OCI-LY7 (cell line): ENCODE measurements around the gene SEH1L. TPM values are rescaled to one million over a fixed set of nuclear protein-coding genes. Genes with fewer than 3 reads are reported as not detected.
A peak's percentile ranks its signal among the peaks of the same experiment; 100 is the strongest.
"Not testable (repeated sequence)": the region's sequence is repeated elsewhere in the genome, so short reads cannot be mapped to it uniquely, and the experiment has no call there.

ENCODE experiments used
- Bru-seq: library from RNA; stranded (reverse); fragments of 400-500 nt; gene quantifications from one replicate; lab custom pipeline; 2021; lab: Mats Ljungman, UMichigan
- BruChase-seq, 2 experiments: library from RNA; stranded (reverse); fragments of 400-500 nt; gene quantifications; one replicate each; lab custom pipeline; 2021; lab: Mats Ljungman, UMichigan
- BruUV-seq: library from RNA; stranded (reverse); fragments of 400-500 nt; replicated peaks from 2 replicates; lab custom pipeline; 2021; lab: Mats Ljungman, UMichigan
- CTCF ChIA-PET: fragments of 300-600 bp; sonication (Branson Sonifier 250); formaldehyde crosslinking; loops from one replicate; lab custom pipeline; 2022; ENCODE audit warnings: antibody characterized with exemption; ENCODE audit not compliant: unreplicated experiment; lab: Charles Lee
- POLR2A ChIA-PET: fragments of 300-600 bp; sonication (Branson Sonifier 250); formaldehyde crosslinking; loops from one replicate; lab custom pipeline; 2022; ENCODE audit warnings: antibody characterized with exemption; lab: Charles Lee
- DNase-seq: peaks from one replicate; pipeline ENCODE4 v3.0.0-alpha.2; 2015; ENCODE audit warnings: low spot score
- H2AFZ ChIP-seq: fragments of 200-600 bp; sonication (generic), shearing (Covaris generic); 2 replicates; pipeline ENCODE4 v1.6.1; 2014; ENCODE audit warnings: mild to moderate bottlenecking, antibody characterized with exemption, low read length, moderate library complexity
- H3K27ac ChIP-seq: fragments of 200-600 bp; sonication (generic); 2 replicates; pipeline ENCODE4 v1.5.1; 2014; ENCODE audit warnings: mixed run types, low read depth, mild to moderate bottlenecking, moderate library complexity, low read length, inconsistent platforms; ENCODE audit not compliant: poor library complexity, severe bottlenecking
- H3K36me3 ChIP-seq: fragments of 200-600 bp; sonication (generic); 2 replicates; pipeline ENCODE4 v1.6.1; 2014; ENCODE audit warnings: mild to moderate bottlenecking, antibody characterized with exemption, low read length, moderate library complexity, mixed read lengths; ENCODE audit not compliant: insufficient read depth
- H3K4me1 ChIP-seq: fragments of 200-600 bp; sonication (generic); 2 replicates; pipeline ENCODE4 v1.5.1; 2014; ENCODE audit warnings: mild to moderate bottlenecking, low read length; ENCODE audit not compliant: insufficient read depth, poor library complexity, severe bottlenecking
- H3K4me2 ChIP-seq: fragments of 200-600 bp; sonication (generic); 2 replicates; pipeline ENCODE4 v1.6.1; 2014; ENCODE audit warnings: mild to moderate bottlenecking, low read length
- H3K4me3 ChIP-seq: fragments of 200-600 bp; sonication (generic); 2 replicates; pipeline ENCODE4 v1.5.1; 2014; ENCODE audit warnings: mild to moderate bottlenecking, low read depth, low read length; ENCODE audit not compliant: poor library complexity, severe bottlenecking
- H3K79me2 ChIP-seq: fragments of 200-600 bp; sonication (generic); 2 replicates; pipeline ENCODE4 v1.6.1; 2016; ENCODE audit warnings: low read depth, mild to moderate bottlenecking, low read length, moderate library complexity, mixed read lengths; ENCODE audit not compliant: insufficient read depth
- H3K9me2 ChIP-seq: fragments of 200-600 bp; sonication (generic); 2 replicates; pipeline ENCODE4 v1.6.1; 2016; ENCODE audit warnings: mild to moderate bottlenecking, low read length, mixed read lengths; ENCODE audit not compliant: insufficient read depth
- H3K9me3 ChIP-seq: fragments of 200-600 bp; sonication (generic); 2 replicates; pipeline ENCODE4 v1.6.1; 2014; ENCODE audit warnings: mild to moderate bottlenecking, mixed run types, low read length, mixed read lengths
- H4K20me1 ChIP-seq: fragments of 200-600 bp; sonication (generic); 2 replicates; pipeline ENCODE4 v1.6.1; 2014; ENCODE audit warnings: mild to moderate bottlenecking, antibody characterized with exemption, low read length, moderate library complexity, mixed read lengths; ENCODE audit not compliant: insufficient read depth
- EZH2phosphoT487 ChIP-seq: fragments of 200-600 bp; sonication (generic); IDR thresholded peaks from 2 replicates; pipeline ENCODE4 v1.6.1; 2018; ENCODE audit warnings: low read depth, borderline replicate concordance, mild to moderate bottlenecking, mixed run types, antibody characterized with exemption, low read length, moderate library complexity, mixed read lengths
- intact Hi-C: fragments of 100-400 bp; cut with micrococcal nuclease; formaldehyde crosslinking; loops from one replicate; pipeline ENCODE4 v1.10.0; 2022; ENCODE audit not compliant: unreplicated experiment
- long read RNA-seq: library from polyadenylated mRNA; stranded (forward); transcript quantifications from one replicate; pipeline ENCODE4 v2.0.0, GENCODE V29; 2022
- total RNA-seq, 2 experiments: library from RNA; depleted of rRNA in 1 of 2; stranded (reverse); fragments of >200 nt in 1 of 2; shearing (Covaris generic) in 1 of 2; gene quantifications; 2 replicates each; pipeline ENCODE4 v1.2.3, GENCODE V29; 2014 to 2022
- TF ChIP-seq, protein P1 (sequence below): fragments of 200-600 bp; sonication (generic); conservative IDR thresholded peaks from 2 replicates; pipeline ENCODE4 v1.5.1; 2014; ENCODE audit warnings: mild to moderate bottlenecking, antibody characterized with exemption, low read length, moderate library complexity, mixed read lengths

SEH1L gene, protein sequence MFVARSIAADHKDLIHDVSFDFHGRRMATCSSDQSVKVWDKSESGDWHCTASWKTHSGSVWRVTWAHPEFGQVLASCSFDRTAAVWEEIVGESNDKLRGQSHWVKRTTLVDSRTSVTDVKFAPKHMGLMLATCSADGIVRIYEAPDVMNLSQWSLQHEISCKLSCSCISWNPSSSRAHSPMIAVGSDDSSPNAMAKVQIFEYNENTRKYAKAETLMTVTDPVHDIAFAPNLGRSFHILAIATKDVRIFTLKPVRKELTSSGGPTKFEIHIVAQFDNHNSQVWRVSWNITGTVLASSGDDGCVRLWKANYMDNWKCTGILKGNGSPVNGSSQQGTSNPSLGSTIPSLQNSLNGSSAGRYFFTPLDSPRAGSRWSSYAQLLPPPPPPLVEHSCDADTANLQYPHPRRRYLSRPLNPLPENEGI
- total RNA-seq (2014; rRNA removed; shearing (Covaris generic)) (61.6 and 74.6 TPM in 2 replicates), total RNA-seq (2022) (108 and 115 TPM in 2 replicates), Bru-seq, nascent RNA (percentile 86 among the genes with signal in this experiment), BruChase-seq, experiment 1, labeled RNA remaining after a 6-hour chase (percentile 96 among the genes with signal in this experiment), BruChase-seq, experiment 2, labeled RNA remaining after a 2-hour chase (percentile 92 among the genes with signal in this experiment)
- long read RNA-seq, full-length matches to known transcripts: 303 of 360 reads
- long read RNA-seq, partial matches to known transcripts: 25 of 360 reads
- long read RNA-seq, other reads (novel, unspliced or antisense): 32 of 360 reads

DNA sequence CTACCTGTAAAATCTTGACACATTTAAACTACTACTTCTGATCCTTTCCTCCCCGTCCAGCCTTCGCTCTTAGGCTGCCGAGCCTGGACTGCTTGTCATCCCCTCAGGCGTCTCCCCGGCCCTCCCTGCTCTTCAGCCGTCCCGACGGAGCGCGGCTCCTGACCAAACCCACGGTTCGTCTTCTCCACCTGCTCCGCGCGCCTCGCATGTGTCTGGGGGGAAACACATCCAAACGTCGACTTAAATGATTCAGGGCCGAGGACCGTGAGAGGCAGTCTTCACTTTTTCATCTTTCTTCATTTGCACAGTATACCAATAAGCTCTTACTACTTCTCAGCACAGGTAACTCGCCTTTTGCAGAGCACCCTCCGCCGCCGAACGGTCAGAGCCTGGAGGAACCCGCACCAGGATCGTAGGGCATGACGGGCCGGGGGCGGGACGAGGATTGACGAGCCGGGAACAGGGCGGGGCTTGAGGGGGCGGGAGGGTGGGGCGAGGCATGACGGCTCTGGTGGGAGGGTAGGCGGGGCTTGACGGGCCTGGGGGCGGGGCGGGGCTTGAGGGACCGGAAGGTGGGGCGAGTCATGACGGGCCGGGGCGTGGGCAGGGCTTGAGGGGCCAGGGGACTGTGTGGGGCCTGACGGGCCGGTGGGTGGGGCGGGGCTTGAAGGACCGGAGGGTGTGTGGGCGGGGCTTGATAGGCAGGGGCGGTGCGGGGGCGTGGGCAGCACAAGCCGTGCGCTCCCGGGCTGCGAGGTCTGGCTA, at the start of gene SEH1L:
Gene SEH1L, plus strand, starts transcription at position 727 of the 765 bp plus-strand sequence. CDS start 111 bp downstream, outside the sequence.
- TF ChIP-seq, protein P1, sequence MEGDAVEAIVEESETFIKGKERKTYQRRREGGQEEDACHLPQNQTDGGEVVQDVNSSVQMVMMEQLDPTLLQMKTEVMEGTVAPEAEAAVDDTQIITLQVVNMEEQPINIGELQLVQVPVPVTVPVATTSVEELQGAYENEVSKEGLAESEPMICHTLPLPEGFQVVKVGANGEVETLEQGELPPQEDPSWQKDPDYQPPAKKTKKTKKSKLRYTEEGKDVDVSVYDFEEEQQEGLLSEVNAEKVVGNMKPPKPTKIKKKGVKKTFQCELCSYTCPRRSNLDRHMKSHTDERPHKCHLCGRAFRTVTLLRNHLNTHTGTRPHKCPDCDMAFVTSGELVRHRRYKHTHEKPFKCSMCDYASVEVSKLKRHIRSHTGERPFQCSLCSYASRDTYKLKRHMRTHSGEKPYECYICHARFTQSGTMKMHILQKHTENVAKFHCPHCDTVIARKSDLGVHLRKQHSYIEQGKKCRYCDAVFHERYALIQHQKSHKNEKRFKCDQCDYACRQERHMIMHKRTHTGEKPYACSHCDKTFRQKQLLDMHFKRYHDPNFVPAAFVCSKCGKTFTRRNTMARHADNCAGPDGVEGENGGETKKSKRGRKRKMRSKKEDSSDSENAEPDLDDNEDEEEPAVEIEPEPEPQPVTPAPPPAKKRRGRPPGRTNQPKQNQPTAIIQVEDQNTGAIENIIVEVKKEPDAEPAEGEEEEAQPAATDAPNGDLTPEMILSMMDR: no peak
- no peak for TF ChIP-seq EZH2phosphoT487
- CTCF ChIA-PET: no interaction called here
- peaks cover 55% of the 10 kb centered on the region for H3K79me2 ChIP-seq

DNA sequence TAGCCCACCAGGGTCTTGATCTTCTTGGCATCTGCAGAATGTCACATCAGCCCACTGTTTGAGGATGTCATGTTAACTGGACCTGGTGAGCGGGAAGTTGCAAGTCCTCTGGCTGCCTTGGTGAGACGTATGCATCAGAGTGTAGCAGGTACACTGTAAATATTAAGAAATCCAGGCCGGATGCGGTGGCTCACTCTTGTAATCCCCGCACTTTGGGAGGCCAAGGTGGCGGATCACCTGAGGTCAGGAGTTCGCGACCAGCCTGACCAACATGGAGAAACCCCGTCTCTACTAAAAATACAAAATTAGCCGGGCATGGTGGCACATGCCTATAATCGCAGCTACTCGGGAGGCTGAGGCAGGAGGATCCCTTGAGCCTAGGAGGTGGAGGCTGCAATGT, 46.6 kb upstream of the SEH1L start:
- intact Hi-C loops, BruUV-seq, POLR2A ChIA-PET, H2AFZ ChIP-seq, H3K9me2 ChIP-seq, H3K36me3 ChIP-seq, H3K4me2 ChIP-seq, H3K79me2 ChIP-seq, H3K4me1 ChIP-seq, H3K9me3 ChIP-seq, H3K27ac ChIP-seq, H3K4me3 ChIP-seq, H4K20me1 ChIP-seq, DNase-seq, CTCF ChIA-PET: not testable (repeated sequence)

More for the DNA sequence above, at the start of gene SEH1L:
- BruUV-seq: no TSS peak
- intact Hi-C loops: loop anchor here (1.0 to 5.0 kb wide), 7 partner anchors 43 to 635 kb away; partner anchors contain the start of genes AFG3L2, CEP192, PRELID3A and PSMG2
- no peaks in the 10 kb centered on the region for H3K9me2 ChIP-seq
- H2AFZ ChIP-seq: peak within 1 kb of the TSS; percentile 70
- POLR2A ChIA-PET: interaction anchor here (0.6 to 1.7 kb wide), 8 partner anchors 8 to 1164 kb away, joined by 3 to 7 read pairs (median 3); partner anchors contain the start of genes CEP192 and PTPN2
- no peaks in the 10 kb centered on the region for H4K20me1 ChIP-seq
- H3K9me3 ChIP-seq: 0 out of 2 replicates have a peak, but pooled peaks cover 5% of the 10 kb centered on the region
- peak within 1 kb of the TSS; percentile 97 for H3K27ac ChIP-seq
- DNase-seq: peak; percentile 98
- H3K36me3 ChIP-seq: peaks cover 37% of the 10 kb centered on the region
- H3K4me3 ChIP-seq: peak within 1 kb of the TSS; percentile 85
- peaks cover 37% of the 10 kb centered on the region for H3K4me1 ChIP-seq
- H3K4me2 ChIP-seq: peak within 1 kb of the TSS; percentile 93
